ENCODE measurements around the gene GGTA1. TPM values are rescaled to one million over a fixed set of nuclear protein-coding genes. Genes with fewer than 3 reads are reported as not detected.

The GGTA1 gene
- polyA plus RNA-seq, 1 of the 3 experiments (the other 2 are of a cell fraction) = 0.03 TPM

DNA sequence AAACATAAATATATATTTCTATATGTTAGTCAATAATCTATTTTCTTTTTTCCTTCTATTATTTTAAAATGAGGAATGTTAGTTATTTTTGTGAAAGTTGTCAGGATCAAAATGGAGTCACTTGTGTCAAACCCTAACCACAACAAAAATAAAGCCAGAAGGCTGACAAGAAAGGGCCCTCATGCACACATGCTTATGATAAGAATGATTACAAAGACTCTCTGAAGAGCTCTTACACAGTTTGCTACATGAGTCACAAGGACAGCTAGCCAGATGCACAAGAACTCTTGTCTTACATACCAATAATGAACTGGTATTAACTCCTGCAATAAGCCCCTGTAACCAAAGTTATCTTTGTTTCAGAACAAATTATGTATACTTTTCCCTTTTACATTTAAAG, 64.7 kb downstream of the GGTA1 start:
- H3K27ac ChIP-seq (ENCODE audit: low read depth in 2 of 2, low read length in 1 of 2) = no peak overlapping the region
- no peaks in the 10 kb centered on the region for H3K4me1 ChIP-seq (ENCODE audit: control insufficient read depth in 1 of 2, insufficient read depth in 2 of 2, low read depth in 1 of 2, low read length in 1 of 2)
- no peaks in the 10 kb centered on the region for H3K79me2 ChIP-seq (ENCODE audit: insufficient read depth)
- no peak for DNase-seq
- no peaks in the 10 kb centered on the region for H4K20me1 ChIP-seq (ENCODE audit: insufficient read depth)
- CTCF ChIA-PET = no interaction called here
- TF ChIP-seq, protein P1, sequence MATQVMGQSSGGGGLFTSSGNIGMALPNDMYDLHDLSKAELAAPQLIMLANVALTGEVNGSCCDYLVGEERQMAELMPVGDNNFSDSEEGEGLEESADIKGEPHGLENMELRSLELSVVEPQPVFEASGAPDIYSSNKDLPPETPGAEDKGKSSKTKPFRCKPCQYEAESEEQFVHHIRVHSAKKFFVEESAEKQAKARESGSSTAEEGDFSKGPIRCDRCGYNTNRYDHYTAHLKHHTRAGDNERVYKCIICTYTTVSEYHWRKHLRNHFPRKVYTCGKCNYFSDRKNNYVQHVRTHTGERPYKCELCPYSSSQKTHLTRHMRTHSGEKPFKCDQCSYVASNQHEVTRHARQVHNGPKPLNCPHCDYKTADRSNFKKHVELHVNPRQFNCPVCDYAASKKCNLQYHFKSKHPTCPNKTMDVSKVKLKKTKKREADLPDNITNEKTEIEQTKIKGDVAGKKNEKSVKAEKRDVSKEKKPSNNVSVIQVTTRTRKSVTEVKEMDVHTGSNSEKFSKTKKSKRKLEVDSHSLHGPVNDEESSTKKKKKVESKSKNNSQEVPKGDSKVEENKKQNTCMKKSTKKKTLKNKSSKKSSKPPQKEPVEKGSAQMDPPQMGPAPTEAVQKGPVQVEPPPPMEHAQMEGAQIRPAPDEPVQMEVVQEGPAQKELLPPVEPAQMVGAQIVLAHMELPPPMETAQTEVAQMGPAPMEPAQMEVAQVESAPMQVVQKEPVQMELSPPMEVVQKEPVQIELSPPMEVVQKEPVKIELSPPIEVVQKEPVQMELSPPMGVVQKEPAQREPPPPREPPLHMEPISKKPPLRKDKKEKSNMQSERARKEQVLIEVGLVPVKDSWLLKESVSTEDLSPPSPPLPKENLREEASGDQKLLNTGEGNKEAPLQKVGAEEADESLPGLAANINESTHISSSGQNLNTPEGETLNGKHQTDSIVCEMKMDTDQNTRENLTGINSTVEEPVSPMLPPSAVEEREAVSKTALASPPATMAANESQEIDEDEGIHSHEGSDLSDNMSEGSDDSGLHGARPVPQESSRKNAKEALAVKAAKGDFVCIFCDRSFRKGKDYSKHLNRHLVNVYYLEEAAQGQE (IDR thresholded peaks at IDR 0.05; ENCODE audit: low read depth, low read length) = no peak
- TF ChIP-seq, protein P2, sequence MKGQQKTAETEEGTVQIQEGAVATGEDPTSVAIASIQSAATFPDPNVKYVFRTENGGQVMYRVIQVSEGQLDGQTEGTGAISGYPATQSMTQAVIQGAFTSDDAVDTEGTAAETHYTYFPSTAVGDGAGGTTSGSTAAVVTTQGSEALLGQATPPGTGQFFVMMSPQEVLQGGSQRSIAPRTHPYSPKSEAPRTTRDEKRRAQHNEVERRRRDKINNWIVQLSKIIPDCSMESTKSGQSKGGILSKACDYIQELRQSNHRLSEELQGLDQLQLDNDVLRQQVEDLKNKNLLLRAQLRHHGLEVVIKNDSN (IDR thresholded peaks at IDR 0.05; ENCODE audit: borderline replicate concordance, low read depth) = no peak
- TF ChIP-seq GATA2 (CRISPR knock-in tag; IDR thresholded peaks at IDR 0.05) (no peak), PBX3 (IDR thresholded peaks at IDR 0.05) (no peak), IRF3 (IDR thresholded peaks at IDR 0.05; ENCODE audit: low read depth, low read length) (no peak)
- H3K4me2 ChIP-seq = no peak overlapping the region
- H3K4me3 ChIP-seq (ENCODE audit: low read depth in 2 of 2, low read length in 1 of 2) = no peak overlapping the region
- no peaks in the 10 kb centered on the region for H3K27me3 ChIP-seq (ENCODE audit: insufficient read depth)
- H3K9me2 ChIP-seq = no peaks in the 10 kb centered on the region
- H3F3A ChIP-seq (replicated peaks; ENCODE audit: insufficient read depth) = no peaks in the 10 kb centered on the region
- POLR2A ChIA-PET = no interaction called here
- H3K9me3 ChIP-seq = no peaks in the 10 kb centered on the region
- no peak overlapping the region for H3K9ac ChIP-seq
- H2AFZ ChIP-seq (ENCODE audit: low read depth) = no peak overlapping the region
- no peaks in the 10 kb centered on the region for H3K36me3 ChIP-seq (replicated peaks in 1 of 2; ENCODE audit: control insufficient read depth in 1 of 2, insufficient read depth in 2 of 2, low read length in 1 of 2)

DNA sequence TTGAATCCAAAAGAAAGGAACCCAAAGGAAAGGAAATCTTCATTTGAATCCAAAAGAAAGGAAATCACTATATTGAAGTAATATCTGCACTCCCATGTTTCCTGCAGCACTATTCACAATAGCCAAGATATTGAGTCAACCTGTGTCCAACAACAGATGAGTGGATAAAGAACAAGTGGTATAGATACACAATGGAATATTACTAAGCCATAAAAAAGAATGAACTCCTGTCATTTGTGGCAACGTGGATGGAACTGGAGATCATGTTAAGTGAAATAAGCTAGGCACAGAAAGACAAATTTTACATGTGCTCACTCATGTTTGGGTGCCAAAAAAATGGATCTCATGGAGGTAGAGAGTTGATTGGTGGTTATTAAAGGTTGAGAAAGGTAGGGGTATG, 71.7 kb downstream of the GGTA1 start:
- no peaks in the 10 kb centered on the region for H3F3A ChIP-seq (replicated peaks; ENCODE audit: insufficient read depth)
- no peak overlapping the region for H2AFZ ChIP-seq (ENCODE audit: low read depth)
- 0% methylated on average over 1 of the region's 1 CpG for WGBS (ENCODE audit: low lambda C conversion rate)
- no peaks in the 10 kb centered on the region for H3K79me2 ChIP-seq (ENCODE audit: insufficient read depth)
- H3K4me3 ChIP-seq (ENCODE audit: low read depth in 2 of 2, low read length in 1 of 2) = no peak overlapping the region
- H3K4me2 ChIP-seq = no peak overlapping the region
- no peaks in the 10 kb centered on the region for H3K9me3 ChIP-seq
- no peak overlapping the region for H3K9ac ChIP-seq
- no peak for DNase-seq
- no peaks in the 10 kb centered on the region for H3K9me2 ChIP-seq
- H3K27ac ChIP-seq (ENCODE audit: low read depth in 2 of 2, low read length in 1 of 2) = no peak overlapping the region
- H4K20me1 ChIP-seq (ENCODE audit: insufficient read depth) = no peaks in the 10 kb centered on the region
- H3K4me1 ChIP-seq (ENCODE audit: control insufficient read depth in 1 of 2, insufficient read depth in 2 of 2, low read depth in 1 of 2, low read length in 1 of 2) = no peaks in the 10 kb centered on the region
- ChIA-PET CTCF (no interaction called here), POLR2A (no interaction called here)
- no peaks in the 10 kb centered on the region for H3K36me3 ChIP-seq (replicated peaks in 1 of 2; ENCODE audit: control insufficient read depth in 1 of 2, insufficient read depth in 2 of 2, low read length in 1 of 2)
- H3K27me3 ChIP-seq (ENCODE audit: insufficient read depth) = peaks cover 4% of the 10 kb centered on the region
- TF ChIP-seq USF2 (IDR thresholded peaks at IDR 0.05; ENCODE audit: borderline replicate concordance, low read depth, low read length) (no peak), CTCF (IDR thresholded peaks at IDR 0.05) (no peak), POLR2AphosphoS5 (IDR thresholded peaks at IDR 0.05; ENCODE audit: low read depth, low read length) (no peak), IRF3 (IDR thresholded peaks at IDR 0.05; ENCODE audit: low read depth, low read length) (no peak), MEF2A (IDR thresholded peaks at IDR 0.05; ENCODE audit: borderline replicate concordance, low read depth) (no peak), NRF1 (IDR thresholded peaks at IDR 0.05; ENCODE audit: low read depth, low read length) (no peak), CHD2 (IDR thresholded peaks at IDR 0.05; ENCODE audit: low read length, partially characterized antibody) (no peak), FOXM1 (IDR thresholded peaks at IDR 0.05; ENCODE audit: low read depth) (no peak), RAD21 (IDR thresholded peaks at IDR 0.05; ENCODE audit: low read length) (no peak), SIN3A (IDR thresholded peaks at IDR 0.05; ENCODE audit: borderline replicate concordance, low read depth, low read length) (no peak), GATA2 (CRISPR knock-in tag; IDR thresholded peaks at IDR 0.05) (no peak), SMC3 (IDR thresholded peaks at IDR 0.05; ENCODE audit: low read depth, low read length) (no peak)
- TF ChIP-seq, protein P2 (IDR thresholded peaks at IDR 0.05; ENCODE audit: borderline replicate concordance, low read depth) = no peak

All from SK-N-SH (cell line).